ENCODE data around the gene DFFB.

The DFFB gene

DNA sequence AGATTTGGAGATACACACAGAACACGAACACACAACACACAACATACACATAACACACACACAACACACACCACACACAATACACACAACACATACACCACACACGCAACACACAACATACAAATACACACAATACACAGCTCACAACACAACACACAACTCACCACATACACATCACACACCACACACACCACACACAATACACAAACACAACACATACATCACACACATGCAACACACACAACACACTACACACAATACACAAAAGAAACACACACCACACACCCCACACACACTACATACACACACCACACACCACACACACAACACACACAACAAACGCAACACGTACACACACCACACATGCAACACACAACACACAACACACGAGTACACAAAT is 71.8 kb downstream of the DFFB start:
- DNase-seq, result no peak

DNA sequence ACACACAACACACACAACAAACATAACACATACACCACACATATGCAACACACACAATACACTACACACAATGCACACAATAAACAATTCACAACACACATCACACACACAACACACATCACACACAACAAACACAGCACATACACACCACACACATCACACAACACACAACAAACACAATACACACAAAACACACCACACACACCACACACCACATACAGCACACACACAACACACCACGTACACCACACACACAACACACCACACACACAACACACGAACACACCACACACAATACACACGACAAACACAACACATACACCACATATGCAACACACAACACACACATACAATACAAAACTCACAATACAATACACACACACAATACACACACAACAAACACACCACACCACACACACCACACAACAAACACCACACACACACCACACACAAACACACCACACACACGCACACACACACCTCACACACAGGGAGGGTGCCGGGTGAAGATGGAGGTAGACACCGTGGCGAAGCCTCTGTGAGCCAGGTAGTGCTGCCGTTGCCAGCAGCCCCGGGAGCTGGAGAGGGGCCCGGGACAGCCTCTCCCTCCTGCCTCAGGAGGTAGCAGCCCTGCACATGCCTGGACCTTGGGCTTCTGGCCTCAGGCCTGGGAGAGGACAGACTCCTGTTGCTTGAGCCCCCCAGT is 73.2 kb downstream of the DFFB start:
- DNase-seq, result no peak

DNA sequence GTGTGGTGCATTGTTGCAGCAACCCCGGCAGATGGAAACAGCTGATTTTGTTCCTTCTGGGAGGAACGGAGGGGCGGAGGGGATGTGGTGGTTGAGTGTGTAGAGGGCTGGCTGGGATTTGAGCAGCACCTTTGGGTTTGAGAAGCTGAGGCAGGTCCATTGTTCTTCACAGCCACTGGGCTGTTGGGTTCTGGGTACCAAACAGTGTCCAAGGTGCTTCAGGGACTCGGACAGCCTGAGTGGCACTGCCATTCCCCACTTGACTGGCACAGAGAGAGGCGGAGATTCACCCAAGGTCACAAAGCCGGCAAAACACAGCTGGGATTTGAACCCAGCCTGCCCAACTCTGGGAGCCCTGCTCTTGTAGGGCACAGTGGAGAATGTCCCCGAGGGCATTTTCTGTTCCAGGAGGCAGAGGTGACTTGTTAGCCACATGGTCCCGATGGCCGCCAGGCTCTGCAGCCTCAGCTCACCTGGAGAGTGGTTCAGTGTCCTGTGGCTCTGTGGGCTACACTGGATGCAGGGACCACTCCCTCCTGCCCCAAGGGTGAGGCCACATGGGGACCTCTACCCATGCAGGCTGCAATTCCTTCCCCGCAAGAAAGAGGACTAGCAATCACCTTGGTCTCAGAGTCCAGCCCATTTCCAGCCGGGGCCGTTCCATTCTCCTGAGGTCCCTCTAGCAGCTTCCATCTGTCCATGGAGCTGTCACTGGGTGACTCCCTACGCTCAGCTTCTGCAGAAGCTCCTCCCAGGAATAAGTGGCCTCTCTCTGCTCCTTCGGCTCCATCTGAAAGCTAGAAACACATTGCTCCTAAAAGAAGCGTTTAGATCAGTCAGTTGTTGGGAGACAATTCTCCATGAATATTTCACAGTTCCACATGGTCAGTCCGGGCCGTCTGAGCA is 74.0 kb downstream of the DFFB start:
- no peak for DNase-seq

DNA sequence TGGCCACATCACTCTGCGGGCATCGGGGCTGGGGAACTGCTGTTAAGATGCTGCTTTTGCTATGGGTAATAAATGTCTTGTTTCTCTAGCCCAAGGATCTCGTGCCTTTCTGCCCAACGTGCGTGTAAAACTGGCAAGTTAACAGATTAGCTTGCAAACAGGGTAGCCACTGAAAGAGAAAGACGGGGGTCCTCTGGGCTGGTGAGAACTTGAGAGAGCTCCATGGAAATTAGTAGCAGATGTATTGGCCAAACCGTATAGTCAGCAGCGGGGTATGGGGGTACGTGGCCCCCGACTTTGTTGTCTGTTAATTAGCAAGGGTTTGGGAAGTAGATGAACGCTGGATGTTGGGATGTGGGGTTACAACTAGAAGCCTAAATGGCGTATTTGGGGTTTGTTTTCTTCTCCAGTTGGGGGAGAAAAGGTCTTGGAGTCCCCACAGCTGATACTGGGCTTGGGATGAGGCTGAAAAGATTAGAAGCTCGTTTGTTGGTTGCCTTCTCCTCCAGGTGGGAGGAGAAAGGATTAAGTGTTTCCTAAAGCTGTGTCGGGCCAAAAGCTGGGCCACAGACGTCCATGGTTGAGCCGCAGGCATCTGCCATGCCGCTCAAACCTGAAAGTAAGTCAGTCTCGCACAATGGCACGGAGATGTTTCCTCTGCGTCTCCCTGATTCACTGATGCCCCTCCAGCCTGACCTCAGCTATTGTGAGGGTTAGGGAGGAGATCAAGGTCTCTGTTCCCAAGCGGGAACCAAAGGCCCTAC is 75.1 kb downstream of the DFFB start:
- DNase-seq, result no peak
